Measurements from ENCODE around the gene NDUFB10.
"Not testable (repeated sequence)": the region's sequence is repeated elsewhere in the genome, so short reads cannot be mapped to it uniquely, and the experiment has no call there.

The NDUFB10 gene

DNA sequence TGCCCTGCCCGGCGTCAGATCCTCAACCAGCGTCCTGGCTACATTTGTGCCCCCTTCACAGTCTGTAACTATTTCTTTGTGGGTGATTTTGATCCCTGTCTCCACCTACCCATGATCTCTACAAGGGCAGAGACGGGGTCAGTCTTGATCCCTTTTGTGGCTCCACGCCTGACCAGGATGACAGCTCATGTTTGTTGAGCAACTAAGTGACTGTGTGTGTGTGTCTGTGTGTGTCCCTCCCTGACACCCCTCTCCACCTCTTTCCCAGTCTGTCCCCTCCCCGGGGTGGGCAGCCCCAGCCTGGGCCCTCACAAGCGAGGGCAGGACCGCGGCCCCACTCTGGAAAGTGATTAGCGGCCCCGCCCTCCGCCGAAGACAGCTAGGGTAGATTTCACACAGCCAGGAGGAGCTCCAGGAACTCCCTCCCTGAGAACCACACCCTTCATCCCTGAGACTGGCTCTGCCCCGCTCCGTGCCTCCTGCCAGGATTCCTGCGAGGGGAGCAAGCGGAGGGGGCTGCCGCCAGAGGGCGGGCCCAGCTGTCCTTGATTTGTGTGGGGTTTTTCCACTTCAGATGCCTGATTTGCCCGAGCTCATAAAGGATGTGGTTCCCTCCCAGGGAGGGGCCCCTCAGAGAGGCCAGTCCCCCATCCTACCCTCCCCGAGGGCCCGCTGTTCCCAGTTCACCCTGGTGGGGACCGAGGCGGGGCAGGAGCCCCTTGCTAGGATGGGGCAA is 35.9 kb upstream of the NDUFB10 start:
- no peak for DNase-seq (ENCODE audit: low read depth, low spot score)
- H3K27ac ChIP-seq, result no peak overlapping the region

DNA sequence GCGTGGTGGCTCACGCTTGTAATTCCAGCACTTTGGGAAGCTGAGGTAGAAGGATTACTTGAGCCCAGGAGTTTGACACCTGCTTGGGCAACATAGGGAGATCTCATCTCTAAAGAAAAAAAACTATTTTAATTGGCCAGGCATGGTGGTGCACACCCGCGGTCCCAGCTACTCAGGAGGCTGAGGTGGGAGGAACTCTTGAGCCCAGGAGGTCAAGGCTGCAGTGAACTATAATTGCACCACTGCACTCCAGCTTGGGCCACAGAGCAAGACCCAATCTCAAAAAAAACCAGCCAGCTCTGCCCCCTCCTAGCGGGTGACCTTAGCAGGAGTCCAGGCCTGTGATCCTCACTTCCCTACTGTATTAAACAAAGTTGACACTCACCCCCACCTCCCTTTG is 35.2 kb upstream of the NDUFB10 start:
- H3K27ac ChIP-seq, result no peak overlapping the region
- no peak for DNase-seq (ENCODE audit: low read depth, low spot score)

DNA sequence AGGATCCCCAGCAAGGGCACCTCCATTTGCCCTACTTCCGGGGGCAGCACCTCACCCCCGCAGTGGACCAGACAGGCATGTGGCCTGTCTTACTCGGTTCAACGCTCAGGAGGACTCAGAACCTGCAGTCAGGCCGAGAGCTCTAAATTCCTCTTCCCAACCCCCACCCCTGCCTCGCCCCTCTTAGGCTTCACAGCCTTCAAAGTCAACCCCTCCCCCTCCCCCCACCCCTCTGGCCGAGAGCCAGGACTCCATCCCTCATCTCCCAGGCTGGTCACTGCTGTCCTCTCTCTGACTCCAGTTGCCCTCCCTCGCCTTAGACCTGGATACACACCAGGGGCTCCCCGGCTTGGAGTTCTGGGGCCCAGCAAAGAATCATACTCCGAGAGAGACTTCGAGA is 33.1 kb upstream of the NDUFB10 start:
- DNase-seq (ENCODE audit: low read depth, low spot score), result no peak
- no peak overlapping the region for H3K27ac ChIP-seq

DNA sequence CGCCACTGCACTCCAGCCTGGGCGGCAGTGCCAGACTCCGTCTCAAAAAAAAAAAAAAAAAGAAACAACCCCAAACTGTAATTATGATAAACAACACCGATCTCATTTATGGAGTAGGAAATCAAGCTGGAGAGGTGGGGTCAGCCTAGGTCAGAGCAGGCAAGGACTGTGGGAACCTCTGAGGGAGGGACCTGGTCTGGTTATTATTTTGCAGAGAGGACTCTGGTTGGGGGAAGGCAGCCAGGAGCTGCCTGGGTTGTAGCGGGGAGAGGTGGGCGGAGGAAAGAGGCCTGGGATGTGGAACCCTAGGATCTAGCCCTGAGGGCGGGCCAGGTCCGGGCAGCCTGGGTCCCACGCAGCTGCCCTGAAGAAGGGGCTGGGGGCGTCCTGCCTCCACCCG is 30.2 kb upstream of the NDUFB10 start:
- H3K27ac ChIP-seq, result no peak overlapping the region
- no peak for DNase-seq (ENCODE audit: low read depth, low spot score)

DNA sequence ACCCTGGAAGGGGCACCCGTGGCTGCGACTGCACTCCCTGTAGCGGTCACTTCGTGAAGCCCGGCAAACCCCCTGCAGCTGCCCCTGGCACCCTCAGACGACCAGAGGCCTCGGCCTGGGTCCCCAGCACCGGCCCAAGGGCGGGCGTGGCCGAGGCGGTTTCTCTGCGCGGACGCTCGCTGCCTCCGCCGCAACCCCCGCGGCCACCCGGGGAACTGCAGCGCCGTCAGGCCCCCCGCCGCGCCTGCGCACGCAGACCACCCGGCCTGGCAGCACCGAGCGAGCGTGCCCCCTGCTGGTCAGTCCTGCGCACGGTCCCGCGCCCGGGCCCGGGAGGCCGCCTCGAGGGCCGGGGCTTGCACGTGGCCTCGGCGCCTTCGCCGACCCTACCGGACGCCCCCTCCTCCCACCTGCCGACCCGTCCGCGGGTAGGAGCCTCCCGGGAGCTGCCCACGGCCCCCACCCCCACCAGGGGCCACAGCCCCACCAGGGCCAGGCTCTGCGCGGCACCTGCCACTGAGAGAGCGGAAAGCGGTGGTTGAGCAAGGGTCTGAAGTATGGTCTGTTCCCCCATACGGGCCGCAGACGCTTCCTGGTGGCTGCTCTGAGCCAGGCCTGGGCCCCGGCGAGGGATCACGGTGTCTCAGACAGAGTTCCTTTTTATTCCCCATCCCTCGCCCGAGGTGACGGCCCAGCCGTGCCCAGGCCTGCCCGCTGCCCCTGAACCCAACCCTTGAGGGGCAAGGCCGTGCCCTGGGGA is 29.6 kb upstream of the NDUFB10 start:
- DNase-seq (ENCODE audit: low read depth, low spot score), result no peak
- H3K27ac ChIP-seq, result no peak overlapping the region

DNA sequence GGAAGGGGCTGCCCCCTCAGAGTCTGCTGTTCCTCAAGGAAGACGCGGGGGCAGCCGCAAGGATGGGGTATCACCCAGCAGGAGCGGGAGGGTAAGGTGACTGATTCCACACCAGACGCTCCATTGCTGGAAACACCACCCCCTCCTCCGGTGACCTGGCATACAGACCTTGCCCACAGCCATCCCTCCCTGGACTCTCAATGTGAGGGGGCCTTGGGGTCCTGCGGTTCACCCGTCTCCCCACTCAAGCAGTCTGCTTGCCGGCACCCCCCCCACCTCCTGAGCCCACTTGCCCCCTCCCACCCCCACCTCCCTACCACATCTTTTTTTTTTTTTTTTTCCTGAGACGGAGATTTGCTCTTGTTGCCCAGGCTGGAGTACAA is 29.0 kb upstream of the NDUFB10 start:
- DNase-seq (ENCODE audit: low read depth, low spot score), result no peak
- H3K27ac ChIP-seq, result no peak overlapping the region

DNA sequence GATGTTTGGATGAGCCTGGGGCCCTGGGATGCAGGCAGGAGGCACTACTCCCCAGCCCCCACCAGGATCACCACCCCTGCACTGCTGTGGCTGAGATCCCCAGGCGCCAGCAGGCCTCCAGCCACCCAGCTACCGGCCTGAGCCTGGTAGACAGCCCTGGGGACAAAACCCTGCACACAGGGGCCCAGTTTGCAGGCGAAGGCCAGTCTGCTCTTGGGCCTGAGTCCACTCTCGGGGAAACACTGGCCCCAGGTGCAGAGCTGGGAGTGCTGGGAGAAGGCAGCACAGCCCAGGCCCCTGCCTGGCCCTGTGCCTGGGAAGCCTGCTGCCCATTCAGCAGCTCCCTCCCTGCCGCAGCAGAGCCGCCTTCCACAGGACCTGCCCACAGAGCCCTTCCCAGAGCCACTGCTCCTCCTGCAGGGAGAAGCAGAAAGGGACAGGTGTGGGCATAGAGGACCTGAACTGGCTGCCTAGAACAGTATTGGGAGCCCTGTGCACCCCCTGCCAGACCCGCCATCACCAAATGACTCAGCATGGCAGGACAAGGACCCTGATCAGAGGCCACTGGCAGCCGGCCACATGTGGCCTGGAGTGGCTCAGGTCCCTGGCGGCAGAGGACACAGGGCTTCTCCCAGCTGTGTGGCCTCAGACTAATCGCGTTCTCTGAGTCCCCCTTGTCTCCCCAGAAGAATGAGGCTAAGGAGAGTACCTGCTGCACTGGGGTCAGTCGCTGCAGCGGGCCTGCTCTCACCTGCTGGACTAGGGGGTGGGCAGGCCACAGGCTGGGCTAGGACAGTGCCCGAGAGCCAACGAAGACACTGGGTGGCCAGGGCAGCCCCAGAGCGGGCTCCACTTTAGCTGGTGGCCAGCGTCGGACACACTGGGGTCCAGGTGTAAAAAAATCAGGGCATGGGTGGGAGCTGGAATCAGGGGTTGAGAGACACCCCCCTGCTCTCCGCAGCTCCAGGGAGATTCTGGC is 27.0 kb upstream of the NDUFB10 start:
- no peak for DNase-seq (ENCODE audit: low read depth, low spot score)
- no peak overlapping the region for H3K27ac ChIP-seq

DNA sequence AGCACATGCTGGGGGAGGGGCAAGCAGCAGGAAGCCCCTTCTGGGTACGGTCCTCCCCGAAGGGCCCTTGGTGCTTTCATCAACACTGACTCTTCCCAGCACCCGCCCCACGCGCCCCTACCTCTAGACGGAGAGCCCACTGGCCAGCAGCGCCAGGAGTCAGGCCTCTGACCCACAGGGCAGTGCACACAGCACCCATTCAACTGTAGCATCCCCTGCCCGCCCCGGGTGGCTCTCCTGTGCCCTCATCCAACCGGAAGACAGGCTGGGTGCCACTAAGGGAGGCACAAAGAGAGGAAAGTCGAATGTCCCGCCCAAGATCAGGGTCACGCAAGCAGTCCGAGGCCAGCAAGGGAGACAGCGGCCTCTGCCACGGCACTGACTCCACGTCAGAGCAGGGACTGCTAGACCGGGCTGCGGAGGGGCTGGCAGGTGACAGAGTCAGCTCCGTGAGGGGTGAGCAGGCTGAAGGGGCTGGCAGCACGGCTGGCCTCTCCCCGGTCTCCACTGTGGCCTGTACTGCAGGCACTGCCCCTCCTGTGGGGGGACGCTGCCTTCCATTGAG is 26.2 kb upstream of the NDUFB10 start:
- no peak overlapping the region for H3K27ac ChIP-seq
- no peak for DNase-seq (ENCODE audit: low read depth, low spot score)

DNA sequence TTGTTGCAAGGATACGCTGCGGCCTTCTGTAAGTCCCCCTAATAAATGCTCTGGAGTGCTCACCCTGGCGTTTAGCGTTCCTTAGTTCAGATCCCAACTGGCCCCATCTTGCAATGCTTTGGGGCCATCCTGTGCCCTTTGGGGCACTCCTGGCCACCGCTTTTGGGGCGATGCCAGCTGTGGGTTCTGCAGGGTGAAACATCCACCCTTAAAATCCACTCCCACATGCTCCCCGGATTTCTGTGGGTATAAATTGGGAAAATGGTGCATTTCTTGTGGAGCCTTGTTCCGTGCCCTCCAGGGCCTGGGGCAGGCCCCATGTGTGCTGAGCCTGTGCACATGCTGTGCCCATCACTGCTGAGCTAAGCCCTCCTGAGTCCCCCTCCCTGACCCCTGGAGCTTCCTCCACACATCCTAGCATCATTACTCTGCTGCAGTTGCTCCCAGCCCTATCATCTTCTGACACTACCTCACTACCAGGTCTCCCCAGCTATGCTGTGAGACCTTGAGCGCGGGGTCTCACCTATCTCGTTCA is 22.3 kb upstream of the NDUFB10 start:
- DNase-seq (ENCODE audit: low read depth, low spot score), result no peak
- H3K27ac ChIP-seq, result no peak overlapping the region

DNA sequence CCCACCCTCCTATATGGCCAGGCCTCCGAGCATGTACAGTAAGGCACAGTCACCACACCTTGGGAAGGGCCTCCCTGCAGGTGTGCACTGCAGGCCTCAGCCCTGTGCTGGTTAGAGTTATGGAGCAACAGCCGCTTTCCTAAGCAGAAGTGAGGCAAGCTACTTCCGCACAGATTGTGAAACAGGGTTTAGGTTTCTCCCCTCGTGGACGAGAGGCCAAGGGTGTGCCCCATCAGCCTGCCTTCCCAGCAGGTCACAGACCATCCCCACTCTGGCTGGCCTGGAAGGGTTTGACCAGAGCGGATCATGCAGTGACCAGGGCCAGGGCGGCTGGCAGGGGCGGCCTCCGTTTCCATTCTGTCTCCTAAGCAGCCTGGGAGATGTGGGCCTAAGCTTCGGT is 21.0 kb upstream of the NDUFB10 start:
- H3K27ac ChIP-seq, result no peak overlapping the region
- no peak for DNase-seq (ENCODE audit: low read depth, low spot score)

DNA sequence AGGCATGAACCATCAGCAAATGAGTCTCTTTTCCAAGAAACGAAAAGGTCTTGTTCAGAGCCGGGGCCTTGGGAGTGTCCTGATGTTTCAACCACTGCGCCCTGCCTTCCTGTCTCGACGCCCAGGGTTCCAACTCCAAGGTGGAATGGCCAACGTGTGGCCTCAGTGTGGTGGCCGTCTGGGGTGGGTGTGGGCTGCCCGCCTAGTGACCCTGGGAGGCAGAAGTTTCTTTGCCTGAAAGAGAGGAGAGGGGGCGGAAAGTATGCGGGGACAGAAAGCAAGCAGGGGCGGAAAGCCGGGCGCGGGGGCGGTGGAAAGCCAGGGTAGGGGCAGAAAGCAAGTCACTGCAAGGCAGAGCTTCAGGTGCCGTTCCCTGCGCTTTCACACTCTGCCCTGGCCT is 20.4 kb upstream of the NDUFB10 start:
- no peak for DNase-seq (ENCODE audit: low read depth, low spot score)
- H3K27ac ChIP-seq, result no peak overlapping the region

DNA sequence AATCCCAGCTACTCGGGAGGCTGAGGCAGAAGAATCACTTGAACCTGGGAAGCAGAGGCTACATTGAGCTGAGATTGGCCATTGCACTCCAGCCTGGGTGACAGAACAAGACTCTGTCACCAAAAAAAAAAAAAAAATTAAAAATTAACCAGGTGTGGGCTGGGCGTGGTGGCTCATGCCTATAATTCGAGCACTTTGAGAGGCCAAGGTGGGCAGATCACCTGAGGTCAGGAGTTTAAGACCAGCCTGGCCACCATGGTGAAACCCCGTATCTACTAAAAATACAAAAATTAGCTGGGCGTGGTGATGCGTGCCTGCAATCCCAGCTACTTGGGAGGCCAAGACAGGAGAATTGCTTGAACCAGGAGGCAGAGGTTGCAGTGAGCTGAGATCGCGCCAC is 19.5 kb upstream of the NDUFB10 start:
- not testable (repeated sequence) for DNase-seq (ENCODE audit: low read depth, low spot score); H3K27ac ChIP-seq

DNA sequence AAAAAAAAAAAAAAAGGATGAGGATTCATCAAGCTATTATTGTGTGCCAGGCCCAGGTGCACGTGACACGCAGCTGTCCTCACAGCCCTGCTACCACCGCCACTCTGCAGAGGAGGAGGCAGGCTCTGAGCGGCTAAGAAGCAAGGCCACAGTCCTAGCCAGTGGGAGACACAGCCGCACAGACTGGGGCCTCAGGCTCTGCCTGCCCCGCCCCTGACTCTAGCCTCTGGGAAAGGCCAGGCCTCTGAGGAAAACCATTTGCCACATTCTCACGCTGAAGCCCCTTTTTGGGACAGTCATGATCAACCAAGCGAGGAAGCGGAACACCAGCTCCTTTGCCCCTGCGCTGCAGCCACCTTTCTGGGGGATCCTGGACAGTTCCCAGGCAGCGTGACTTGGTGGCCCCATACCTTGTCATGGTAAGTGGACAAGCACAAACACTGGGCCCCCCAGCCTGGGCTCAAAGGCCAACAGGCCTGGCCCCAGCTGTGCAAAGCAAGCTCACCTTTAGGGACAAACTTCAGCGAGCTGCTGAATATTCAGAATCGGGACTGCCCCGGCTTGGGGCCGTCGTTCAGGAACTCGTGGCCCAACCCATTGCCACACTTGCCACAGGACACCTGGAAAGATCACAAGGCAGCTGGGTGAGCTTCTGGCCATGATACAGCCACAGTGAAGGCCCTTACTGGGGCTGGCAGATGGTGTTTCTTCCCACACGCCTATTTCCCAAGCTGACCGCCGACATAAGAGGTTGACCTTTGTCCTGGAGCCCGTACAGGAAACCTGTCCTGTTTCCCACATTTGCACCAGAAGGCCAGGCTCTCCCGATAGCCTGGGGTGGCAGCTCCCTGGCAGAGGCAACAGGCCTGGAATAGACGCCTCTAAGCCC is 18.8 kb upstream of the NDUFB10 start:
- no peak overlapping the region for H3K27ac ChIP-seq
- no peak for DNase-seq (ENCODE audit: low read depth, low spot score)

DNA sequence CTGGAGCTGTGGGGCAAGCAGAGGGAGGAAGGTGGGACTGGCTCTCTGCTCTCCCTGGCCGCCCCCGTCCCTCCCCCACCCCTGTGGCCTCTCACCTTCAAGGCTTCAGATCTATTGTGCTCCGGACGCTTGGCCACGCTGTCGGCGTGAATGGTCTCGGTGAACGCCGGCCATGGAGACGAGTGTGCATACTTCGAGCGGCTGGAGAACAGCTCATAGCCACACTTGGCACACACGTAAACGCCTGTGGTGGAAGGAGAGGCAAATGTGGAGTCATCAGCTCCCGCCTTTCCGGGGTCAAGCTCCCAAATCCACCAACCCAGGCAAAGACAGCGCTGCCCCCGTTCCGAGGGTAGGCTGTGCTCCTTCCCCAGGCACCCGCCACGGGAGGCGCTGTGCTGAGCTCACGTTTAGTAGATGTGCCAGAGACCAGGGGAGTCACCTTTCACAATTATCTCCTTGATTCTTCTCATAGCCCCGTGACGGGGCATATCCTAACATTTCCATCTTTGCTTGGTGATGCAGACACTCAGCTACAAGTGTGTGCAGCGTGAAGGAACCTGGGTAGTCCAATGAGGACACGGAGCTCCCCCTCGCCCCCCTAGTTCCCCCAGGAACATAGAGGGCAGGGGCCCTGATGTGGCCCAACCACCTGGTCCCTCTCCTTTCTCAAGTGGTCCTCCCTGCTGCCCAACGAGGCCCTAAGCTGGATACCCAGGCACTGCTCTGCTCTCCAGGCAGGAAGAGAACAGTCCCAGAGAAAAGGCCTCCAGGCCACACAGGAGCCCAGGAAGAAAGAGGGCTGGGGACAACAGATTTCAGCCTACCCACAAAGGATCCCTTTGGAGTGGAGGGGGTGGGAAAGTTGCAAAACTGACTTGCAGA is 17.9 kb upstream of the NDUFB10 start:
- H3K27ac ChIP-seq, result peak overlapping the region; percentile 20
- DNase-seq (ENCODE audit: low read depth, low spot score), result no peak

DNA sequence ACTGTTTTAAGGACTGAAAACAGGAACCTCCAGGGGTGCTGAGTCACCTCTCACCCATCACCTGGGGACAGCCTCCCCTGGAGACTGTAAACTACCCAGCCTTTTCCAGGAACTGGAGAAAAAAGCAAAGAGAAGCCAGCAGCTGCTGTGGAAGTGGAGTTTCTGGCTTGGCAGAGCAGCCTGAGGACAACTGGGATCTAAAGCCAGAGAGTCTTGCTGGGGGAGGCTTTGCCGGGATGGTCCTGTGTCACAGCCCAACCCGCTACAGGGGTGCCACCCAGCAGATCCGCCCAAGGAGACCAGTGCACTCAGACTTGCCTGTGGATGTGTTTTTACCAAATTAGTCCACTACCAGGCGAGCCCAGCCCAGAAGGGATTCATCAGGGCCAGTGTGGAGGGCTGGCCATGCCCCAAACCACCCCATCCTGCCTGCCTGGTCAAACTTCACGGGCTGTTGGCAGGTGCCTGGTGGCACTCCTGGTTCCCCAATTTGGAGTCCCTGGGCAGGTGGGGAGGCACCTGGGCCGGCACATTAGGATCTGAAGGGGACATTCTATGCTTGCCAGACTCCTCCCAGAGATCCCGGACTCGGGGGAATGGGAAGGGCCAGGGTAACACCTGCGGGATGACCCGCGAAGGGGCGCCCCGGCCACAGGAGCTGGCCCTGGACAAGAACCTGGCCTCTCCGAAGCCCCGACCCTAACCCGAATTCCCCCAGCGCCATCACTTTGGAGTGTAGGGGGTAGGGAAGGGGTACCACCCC is 17.1 kb upstream of the NDUFB10 start:
- peak overlapping the region; percentile 20 for H3K27ac ChIP-seq
- no peak for DNase-seq (ENCODE audit: low read depth, low spot score)

DNA sequence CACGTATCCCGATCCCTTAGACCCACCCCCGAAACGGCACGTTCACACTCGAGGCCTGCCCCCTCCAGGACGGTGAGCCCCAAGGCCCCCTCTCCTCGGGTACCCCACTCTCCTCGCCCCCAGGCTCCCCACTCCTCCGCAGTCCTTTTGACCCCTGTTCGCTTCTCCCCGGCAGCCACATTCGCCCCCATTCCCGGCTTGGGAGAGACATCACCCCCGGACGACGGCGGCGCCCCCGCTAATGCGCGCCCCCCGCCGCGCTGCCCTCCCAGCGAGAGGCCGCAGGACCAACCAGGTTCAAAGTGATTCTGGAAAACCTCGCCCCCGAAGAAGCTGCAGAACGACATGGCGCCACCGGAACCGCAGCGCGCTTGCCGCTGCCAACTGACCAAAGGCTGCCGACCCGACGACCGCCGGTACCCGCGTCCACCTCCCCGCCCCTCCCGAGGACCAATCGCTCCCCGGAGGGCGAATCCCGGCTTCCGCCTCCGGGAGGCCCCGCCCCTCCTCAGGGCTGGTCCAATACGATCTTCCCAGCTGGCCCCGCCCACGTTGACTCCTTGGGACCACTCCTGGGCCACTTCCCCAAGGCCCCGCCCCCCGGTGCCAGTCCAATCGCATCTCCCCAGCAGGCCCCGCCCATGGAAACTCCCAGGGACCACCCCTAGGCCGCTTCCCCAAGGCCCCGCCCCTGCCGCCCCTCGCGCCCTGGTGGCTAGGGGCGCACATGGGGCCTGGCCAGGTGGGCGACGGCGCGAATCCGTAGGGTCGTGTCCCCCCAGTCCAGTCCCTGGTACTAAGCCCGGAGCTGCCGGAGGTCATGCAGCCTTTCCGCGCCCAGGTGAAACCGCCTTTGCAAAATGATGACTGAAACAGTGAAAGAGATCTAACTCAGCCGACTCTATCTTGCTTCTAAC is 16.3 kb upstream of the NDUFB10 start, which contains the start of gene MSRB1:
Gene MSRB1, minus strand, starts transcription at position 390 of the 917 bp plus-strand sequence. Its CDS starts 43 bp downstream, at position 347.
- DNase-seq (ENCODE audit: low read depth, low spot score), result peak; percentile 71
- peak within 1 kb of the TSS; percentile 21 for H3K27ac ChIP-seq

All from epithelial cell of prostate (primary cell).